Posterior vena cava (tissue), 2 donors: ENCODE measurements around the gene ABCB8. TPM values are rescaled to one million over a fixed set of nuclear protein-coding genes. Genes with fewer than 3 reads are reported as not detected.

Experiments
- DNase-seq: peaks from one replicate; pipeline ENCODE4 v3.0.0-alpha.2; 2020; ENCODE audit warnings: low spot score
- intact Hi-C, 2 donors: fragments of 100-400 bp; cut with DNase I; formaldehyde crosslinking; loops; one replicate each; pipeline versions ENCODE4 v1.14.1 to v1.14.2; 2022 to 2023
- total RNA-seq, 2 donors: library from RNA; stranded (reverse); fragmentation: NEBNext Ultra II Directional; extraction: Animal tissue kit (Norgen Biotek cat#: 25700); gene quantifications; one replicate each; pipeline ENCODE4 v1.2.1, GENCODE V29; 2021
- donor health status: DM: yes; HTN: yes; CAD: no.
- donor health status: DM: yes; HTN: yes; CAD: no.

ABCB8 gene
- total RNA-seq, 2 donors from 2014 or later: 19.2 to 24.5 TPM

DNA sequence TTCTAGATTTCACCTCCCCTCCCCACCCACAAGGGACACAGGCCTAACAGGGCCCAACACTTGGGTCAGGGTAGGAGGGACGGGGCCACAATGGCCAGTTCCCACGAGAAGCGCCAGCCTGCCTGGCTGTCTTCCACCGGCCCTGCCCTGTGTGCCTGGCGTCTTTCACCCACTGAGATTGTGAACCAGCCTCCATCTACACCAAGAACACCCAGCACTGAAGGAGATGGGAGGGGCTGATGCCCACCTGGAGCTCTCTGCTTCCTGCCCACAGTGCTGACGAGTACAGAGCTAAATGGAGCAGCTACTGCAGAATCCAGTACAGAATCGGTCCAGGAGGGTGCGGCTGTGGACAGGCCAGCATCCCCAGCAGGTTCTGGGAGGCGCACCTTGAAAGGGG, 17.7 kb downstream of the ABCB8 start:
- intact Hi-C loops: loop anchor here in 1 of 2 donors (10.0 kb wide), 1 partner anchor 49 kb away; no protein-coding TSS in a partner anchor
- DNase-seq: no peak

DNA sequence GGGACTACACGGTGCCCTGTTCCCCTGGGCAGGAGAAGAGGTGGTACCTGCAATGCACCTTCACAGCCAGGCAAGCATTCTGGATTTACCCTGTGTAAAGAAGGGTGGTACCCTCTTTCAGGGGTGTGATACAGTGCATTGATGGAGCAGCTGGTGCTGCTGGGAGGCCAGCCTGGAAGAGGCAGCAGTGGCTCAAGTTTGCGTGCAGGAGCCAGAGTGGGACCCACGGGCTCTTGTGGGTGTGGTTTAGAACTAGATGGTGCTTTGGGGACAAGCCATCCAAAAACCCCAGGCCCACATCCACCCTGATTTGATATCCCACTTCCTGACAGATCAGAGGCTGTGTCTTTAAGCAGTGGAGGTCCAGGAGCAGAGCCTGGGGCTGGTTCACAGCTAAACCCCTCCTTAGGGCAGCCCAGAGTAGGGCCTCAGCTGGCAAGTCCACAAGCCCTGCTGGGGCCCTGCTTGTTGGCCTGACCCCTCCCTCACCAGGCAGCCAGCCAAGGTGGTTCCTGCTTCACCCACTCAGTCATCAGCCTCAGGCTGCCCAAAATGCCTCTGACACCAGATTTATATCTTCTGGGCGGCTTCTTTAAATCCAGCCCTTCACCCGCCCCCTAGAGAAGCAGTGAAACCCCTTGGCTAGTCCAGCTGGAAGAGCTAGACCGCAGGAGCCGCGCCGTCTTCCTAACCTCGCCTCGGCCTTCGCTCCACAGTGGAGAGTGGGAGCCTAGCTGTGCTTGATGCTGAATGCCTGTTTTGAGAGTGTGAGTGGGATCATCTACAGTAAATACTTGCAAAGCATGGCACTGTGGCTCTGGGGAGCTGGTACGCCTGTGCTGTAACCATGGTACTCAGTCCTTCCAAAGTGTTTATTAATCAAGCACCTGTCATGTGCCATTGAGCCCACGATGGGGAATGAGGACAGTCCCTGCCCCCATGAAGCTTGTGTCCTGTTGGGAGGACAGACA, 18.6 kb downstream of the ABCB8 start:
- no peak for DNase-seq
- intact Hi-C loops: loop anchor here in 1 of 2 donors (10.0 kb wide), 1 partner anchor 48 kb away; no protein-coding TSS in a partner anchor

- intact Hi-C loops: loop anchor here in 1 of 2 donors (10.0 kb wide), 1 partner anchor 47 kb away; no protein-coding TSS in a partner anchor
- no peak for DNase-seq
These were observed 19.9 kb downstream of the ABCB8 start, which contains the start of gene ASIC3 for GRCh38 chr7:151047976-151048815. ASIC3 (plus strand) TSS chr7:151048531; CDS start chr7:151048886, 355 bp downstream.

DNA sequence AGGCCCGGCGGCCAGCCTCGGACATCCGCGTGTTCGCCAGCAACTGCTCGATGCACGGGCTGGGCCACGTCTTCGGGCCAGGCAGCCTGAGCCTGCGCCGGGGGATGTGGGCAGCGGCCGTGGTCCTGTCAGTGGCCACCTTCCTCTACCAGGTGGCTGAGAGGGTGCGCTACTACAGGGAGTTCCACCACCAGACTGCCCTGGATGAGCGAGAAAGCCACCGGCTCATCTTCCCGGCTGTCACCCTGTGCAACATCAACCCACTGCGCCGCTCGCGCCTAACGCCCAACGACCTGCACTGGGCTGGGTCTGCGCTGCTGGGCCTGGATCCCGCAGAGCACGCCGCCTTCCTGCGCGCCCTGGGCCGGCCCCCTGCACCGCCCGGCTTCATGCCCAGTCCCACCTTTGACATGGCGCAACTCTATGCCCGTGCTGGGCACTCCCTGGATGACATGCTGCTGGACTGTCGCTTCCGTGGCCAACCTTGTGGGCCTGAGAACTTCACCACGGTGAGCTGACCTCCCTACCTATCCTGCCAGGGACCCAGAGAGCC, 20.7 kb downstream of the ABCB8 start:
- intact Hi-C loops: loop anchor here in 1 of 2 donors (10.0 kb wide), 1 partner anchor 46 kb away; no protein-coding TSS in a partner anchor
- no peak for DNase-seq

DNA sequence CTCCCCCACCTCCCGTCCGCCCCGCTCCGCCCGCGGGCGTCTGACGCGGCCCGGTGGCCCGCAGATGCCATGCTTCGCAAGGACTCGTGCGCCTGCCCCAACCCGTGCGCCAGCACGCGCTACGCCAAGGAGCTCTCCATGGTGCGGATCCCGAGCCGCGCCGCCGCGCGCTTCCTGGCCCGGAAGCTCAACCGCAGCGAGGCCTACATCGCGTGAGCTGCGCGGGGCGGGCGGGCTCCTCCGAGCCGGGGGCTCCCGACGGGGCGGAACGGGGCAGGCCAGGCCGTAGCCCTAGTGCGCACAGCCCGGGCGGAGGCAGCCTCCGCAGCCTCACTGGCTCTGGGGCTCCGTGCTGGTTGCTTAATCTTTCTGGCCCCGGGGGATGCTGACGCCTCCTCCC, 22.9 kb downstream of the ABCB8 start:
- intact Hi-C loops: no loop called here
- no peak for DNase-seq

DNA sequence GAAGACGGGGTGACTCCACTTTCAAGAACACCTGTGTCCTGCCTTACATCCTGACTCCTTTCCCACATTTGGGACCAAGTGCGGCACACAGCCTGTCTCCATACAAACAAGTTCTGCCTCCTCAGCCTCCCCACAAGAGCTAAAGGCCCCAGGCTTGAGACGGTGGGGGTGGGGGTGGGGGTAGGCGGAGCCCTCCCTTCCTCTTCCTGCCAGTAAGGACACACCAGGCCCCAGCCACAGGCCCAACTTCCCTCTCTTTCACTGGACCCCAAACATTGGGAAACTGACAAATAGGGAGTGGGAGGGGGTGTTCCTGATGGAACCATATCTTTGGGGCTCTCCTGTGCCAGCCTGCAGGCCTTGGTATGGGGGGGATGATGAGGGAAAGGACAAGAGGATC, 24.8 kb downstream of the ABCB8 start:
- intact Hi-C loops: no loop called here
- no peak for DNase-seq

- intact Hi-C loops: no loop called here
- DNase-seq: no peak
These were observed 25.5 kb downstream of the ABCB8 start for GRCh38 chr7:151053751-151054150.

DNA sequence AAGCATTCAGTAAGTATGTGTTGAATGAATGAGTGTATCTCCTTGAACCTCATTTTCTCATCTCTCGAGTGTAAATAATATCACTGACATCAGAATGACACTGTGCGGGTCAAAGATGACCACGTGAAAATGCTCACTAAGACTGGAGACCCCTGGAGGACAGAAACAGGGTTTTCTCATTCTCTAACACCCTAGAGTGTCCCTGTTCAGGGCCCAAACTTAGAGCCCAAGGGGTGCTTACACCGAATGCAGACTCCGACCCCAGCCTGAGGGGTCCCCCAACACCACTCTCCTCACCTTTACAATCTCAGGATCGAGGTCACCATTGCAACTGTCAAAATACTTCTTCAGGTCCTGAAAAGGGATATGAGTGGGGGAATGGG, 28.0 kb downstream of the ABCB8 start:
- no peak for DNase-seq
- intact Hi-C loops: no loop called here

GRCh38 chr7:151056666-151057505, 28.6 kb downstream of the ABCB8 start:
- intact Hi-C loops: no loop called here
- no peak for DNase-seq

DNA sequence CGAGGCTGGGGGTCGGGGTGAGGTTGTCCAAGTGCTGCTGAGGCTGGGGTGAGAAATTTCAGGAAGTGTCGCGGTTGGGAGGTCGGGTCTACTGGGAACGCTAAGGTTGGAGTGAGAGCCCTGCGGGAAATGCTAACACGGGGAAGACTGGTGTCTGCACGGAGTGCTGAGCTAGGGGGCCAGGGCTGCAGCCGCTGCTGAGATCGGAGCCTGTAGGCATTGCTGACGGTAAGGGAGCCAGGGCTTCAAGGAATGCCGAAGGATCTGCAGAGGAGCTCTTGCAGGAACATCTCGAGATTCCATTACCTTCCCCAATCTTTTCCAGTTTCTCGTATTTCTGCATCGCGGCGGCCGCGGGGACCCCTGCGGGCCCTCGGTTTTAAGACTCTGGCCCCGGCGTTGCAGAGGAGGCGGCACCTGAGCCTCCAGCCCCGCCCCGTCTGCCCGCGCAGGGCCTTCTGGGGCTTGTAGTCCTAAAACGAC, 29.3 kb downstream of the ABCB8 start, which contains the start of gene CDK5:
Gene CDK5 (minus strand): TSS at position 392 of the 483 bp plus-strand sequence. CDS start 49 bp downstream, at position 343.
- intact Hi-C loops: no loop called here
- no peak for DNase-seq

GRCh38 chr7:151057989-151058780, 29.9 kb downstream of the ABCB8 start:
- intact Hi-C loops: no loop called here
- DNase-seq: peak; percentile 99

DNA sequence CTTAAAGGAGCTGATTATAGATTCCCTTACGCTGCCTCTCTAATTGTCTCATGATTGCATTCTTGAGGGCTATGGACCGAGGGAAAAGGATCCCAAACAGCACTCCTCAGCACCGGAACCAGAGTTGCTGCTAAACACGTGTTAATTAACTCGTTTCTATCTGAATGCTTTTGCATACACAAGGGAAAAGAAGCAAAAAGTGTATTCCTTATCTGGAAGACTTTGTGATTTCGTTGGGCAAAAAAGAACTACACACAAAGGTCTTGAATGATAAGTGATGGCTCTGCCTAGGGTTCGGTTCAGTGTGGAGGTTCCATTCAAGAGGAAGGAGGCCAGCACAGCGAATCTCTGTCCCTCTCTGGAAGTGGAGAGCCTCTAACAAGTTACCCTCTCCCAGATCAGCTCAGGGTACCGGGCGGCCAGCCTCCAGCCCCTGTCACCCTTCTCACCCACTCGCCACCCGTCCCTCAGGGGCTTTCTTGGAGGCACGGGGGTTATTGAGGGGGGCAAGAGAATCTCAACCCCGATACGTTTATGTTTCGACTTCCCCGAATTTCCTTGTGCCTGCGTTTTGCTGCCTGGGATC, 30.6 kb downstream of the ABCB8 start:
- DNase-seq: no peak
- intact Hi-C loops: no loop called here

GRCh38 chr7:151059367-151060112, 31.3 kb downstream of the ABCB8 start, which contains the start of gene SLC4A2:
SLC4A2 (plus strand) TSS chr7:151059589; CDS start chr7:151061988, 2,399 bp downstream.
- DNase-seq: peak; percentile 93
- intact Hi-C loops: no loop called here

- intact Hi-C loops: no loop called here
These were observed 31.8 kb downstream of the ABCB8 start for GRCh38 chr7:151060113-151060415.

DNA sequence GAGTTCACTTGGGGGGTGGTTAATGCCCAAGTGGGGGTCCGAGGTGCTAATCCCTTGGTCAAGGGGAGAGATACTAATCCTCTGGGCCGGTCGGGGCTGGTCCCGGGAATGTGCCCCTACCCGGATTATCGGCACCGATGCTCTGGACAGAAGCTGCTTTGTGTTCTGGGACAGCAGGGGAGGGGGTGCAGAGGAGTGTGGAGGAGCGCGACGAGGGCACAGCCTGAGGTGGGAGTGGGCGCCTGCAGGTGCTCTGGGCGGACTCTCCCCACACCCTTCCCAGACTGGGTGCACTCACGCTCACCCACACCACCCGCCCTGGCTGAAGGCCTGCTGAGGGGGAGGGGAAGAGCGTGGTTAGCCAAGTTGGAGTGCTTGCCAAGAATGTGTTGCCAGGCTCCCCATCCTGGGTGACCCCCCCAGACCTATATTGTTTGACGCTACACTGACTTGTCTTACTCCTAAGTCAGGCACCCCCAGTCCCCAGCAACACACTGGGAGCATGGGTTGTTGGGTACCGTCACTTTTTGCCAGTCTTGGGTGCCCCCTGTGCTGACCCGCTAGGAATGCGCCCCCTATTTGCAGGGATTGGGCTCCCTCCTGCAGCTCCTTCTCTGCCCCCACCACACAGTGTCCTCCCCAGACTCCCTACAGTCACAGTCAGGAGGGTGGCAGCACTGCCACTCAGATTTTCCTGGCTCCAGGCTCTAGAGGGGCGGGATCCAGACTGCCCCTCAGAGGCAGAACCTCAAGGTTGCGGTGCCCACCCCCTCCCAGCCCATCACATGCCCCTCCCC, 32.4 kb downstream of the ABCB8 start:
- no peak for DNase-seq
- intact Hi-C loops: no loop called here

More at GRCh38 chr7:151060113-151060415, 31.8 kb downstream of the ABCB8 start:
- DNase-seq: no peak
